NCI-H2171 (cell line): ENCODE data around the gene PATJ.
"Not testable (repeated sequence)": the region's sequence is repeated elsewhere in the genome, so short reads cannot be mapped to it uniquely, and the experiment has no call there.

Experiments used
- DNase-seq: peaks from one replicate; lab custom pipeline; 2025; lab: John Stamatoyannopoulos, UW

PATJ gene

DNA sequence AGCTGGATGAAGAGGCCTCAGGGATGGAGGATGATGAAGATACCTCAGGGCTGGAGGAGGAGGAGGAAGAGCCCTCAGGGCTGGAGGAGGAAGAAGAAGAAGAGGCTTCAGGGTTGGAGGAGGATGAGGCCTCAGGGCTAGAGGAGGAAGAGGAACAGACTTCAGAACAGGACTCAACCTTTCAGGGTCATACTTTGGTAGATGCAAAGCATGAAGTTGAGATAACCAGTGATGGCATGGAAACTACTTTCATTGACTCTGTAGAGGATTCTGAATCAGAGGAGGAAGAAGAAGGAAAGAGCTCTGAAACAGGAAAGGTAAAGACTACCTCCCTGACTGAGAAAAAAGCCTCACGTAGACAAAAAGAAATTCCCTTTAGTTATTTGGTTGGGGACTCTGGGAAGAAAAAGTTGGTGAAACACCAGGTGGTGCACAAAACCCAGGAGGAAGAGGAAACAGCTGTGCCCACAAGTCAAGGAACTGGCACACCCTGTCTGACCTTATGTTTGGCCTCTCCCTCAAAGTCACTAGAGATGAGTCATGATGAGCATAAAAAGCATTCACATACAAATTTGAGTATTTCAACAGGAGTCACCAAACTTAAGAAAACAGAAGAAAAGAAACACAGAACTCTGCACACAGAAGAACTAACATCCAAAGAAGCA, 467.8 kb downstream of the PATJ start:
- DNase-seq: no peak

GRCh38 chr1:62210960-62211359, 468.7 kb downstream of the PATJ start:
- no peak for DNase-seq

DNA sequence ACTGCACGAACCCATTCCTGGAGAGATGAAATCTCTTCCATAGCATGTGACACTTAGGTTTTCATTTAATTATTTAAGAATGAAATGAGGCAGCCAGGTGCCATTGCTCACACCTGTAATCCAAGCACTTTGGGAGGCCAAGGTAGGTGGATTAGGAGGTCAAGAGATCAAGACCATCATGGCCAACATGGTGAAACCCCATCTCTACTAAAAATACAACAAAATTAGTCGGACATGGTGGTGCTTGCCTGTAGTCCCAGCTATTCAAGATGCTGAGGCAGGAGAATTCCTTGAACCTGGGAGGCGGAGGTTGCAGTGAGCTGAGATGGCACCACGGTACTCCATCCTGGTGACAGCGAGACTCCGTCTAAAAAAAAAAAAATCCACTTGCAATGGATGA, 470.1 kb downstream of the PATJ start:
- no peak for DNase-seq

DNA sequence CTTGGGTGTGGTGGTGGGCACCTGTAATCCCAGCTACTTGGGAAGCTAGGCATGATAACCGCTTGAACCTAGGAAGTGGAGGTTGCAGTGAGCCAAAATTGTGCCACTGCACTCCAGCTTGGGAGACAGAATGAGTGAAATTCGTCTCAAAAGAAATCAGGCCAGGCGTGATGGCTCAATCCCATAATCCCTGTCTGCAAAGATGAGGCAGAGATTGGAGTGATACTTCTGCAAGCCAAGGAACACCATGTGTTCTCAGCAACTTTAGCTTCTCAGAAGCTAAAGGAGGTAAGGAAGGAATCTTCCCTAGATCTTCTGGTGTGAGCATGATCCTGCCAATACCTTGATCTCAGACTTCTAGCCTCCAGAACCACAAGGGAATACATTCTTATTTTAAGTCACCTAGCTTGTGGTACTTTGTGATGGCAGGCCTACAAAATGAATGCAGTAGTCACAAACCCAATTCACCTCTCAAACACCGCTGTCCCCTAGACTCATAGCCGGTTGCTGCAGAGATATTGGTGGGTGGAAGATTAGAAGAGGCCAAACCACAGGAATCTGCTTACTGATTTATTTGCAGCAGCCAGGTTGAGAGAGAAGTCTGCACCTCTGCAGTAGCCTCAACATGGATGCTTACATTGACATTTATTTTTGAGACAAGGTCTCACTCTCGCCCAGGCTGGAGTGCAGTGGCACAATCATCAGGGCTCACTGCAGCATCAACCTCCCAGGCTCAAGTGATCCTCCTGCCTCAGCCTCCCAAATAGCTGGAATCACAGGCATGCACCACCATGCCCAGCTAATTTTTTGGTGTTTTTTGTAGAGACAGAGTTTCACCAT, 471.0 kb downstream of the PATJ start:
- DNase-seq: no peak

- no peak for DNase-seq
These were observed 476.3 kb downstream of the PATJ start for GRCh38 chr1:62218604-62219003.

DNA sequence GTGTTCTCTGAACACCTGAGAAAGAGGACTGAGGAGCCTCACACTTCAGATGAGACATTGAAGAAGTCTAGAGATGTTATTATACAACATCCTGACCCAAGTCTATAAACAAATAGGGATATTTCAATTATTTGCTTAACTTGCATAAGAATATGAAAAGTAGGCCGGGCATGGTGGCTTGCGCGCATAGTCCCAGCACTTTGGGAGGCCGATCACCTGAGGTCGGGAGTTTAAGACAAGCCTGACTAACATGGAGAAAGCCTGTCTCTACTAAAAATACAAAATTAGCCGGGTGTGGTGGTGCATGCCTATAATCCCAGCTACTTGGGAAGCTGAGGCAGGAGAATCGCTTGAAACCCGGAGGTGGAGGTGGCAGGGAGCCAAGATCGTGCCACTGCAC, 478.2 kb downstream of the PATJ start:
- DNase-seq: not testable (repeated sequence)

GRCh38 chr1:62221171-62221570, 478.9 kb downstream of the PATJ start:
- DNase-seq: no peak

GRCh38 chr1:62222321-62222720, 480.0 kb downstream of the PATJ start:
- DNase-seq: no peak

- no peak for DNase-seq
These were observed 481.9 kb downstream of the PATJ start for GRCh38 chr1:62224182-62224581.

DNA sequence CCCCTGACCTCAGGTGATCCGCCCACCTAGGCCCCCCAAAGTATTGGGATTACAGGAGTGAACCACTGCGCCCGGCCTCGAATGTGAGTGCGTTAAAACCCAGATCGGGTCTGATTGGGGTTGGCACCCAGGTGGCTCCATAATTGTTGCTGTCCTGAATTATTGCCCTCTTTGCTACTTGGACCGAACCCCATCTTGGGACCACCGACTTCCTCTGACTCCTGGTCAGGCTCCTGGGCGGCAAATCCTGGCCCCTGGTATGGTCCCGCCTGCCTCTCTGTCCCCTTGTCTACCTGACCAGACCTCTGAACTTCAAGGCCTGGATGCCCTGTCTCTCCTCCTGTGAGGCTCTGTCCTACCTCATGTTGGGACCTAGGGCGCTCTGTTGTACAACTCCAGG, 485.2 kb downstream of the PATJ start:
- no peak for DNase-seq
